ENCODE measurements around the gene MXI1.
A peak's percentile ranks its signal among the peaks of the same experiment; 100 is the strongest.

The MXI1 gene

GRCh38 chr10:110277591-110277990 lies 70.2 kb downstream of the MXI1 start:
- no peaks in the 10 kb centered on the region for H3K9me3 ChIP-seq (ENCODE audit: low read depth, low read length)
- TF ChIP-seq POLR2AphosphoS5 (IDR thresholded peaks at IDR 0.05; ENCODE audit: borderline replicate concordance, low read depth, low read length) (no peak), EZH2 (IDR thresholded peaks at IDR 0.05) (no peak), FOXP2 (optimal IDR thresholded peaks at IDR 0.05; ENCODE audit: control extremely low read depth, extremely low read length, insufficient read depth) (no peak)

GRCh38 chr10:110278562-110279406 lies 71.4 kb downstream of the MXI1 start:
- H3K36me3 ChIP-seq (ENCODE audit: insufficient read depth, low read length): no peaks in the 10 kb centered on the region
- no peak for DNase-seq (ENCODE audit: low read depth, low spot score)
- no peak for TF ChIP-seq POLR2AphosphoS5 (IDR thresholded peaks at IDR 0.05; ENCODE audit: borderline replicate concordance, low read depth, low read length)
- TF ChIP-seq EZH2 (IDR thresholded peaks at IDR 0.05): no peak
- no peak for TF ChIP-seq FOXP2 (optimal IDR thresholded peaks at IDR 0.05; ENCODE audit: control extremely low read depth, extremely low read length, insufficient read depth)
- no peaks in the 10 kb centered on the region for H3K9me3 ChIP-seq (ENCODE audit: low read depth, low read length)
- H3K27ac ChIP-seq: no peak overlapping the region
- H3K9ac ChIP-seq (ENCODE audit: insufficient read length): no peak overlapping the region
- H3K4me3 ChIP-seq: no peak overlapping the region

More at GRCh38 chr10:110277591-110277990, 70.2 kb downstream of the MXI1 start:
- Histone ChIP-seq H3K36me3 (ENCODE audit: insufficient read depth, low read length) (no peaks in the 10 kb centered on the region), H3K4me3 (no peak overlapping the region), H3K27ac (no peak overlapping the region), H3K9ac (ENCODE audit: insufficient read length) (no peak overlapping the region)
- DNase-seq (ENCODE audit: low read depth, low spot score): no peak

DNA sequence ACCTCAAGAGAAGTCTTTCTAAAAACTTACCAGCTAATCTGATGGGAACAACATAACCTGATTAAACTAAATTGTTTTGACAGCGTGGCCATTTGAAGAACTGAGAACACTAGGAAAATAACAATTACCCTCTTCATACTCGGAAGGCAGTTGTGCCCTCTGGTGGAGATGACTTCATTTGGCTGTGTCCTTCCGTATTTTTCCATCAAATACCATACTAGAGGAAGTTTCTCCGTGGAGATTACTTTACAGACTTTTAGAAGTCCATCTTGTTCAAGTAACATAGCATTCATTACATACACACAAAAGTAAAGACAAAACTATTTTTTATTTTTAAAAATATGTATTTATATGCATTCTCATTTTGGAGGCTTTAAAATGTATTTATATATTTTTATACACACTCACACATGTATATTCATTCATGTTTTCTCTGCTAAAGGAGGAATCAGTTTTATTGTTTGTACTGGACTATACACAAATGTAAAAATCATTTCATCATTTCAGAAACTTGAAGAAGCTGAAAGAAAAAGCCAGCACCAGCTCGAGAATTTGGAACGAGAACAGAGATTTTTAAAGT lies 72.1 kb downstream of the MXI1 start:
- TF ChIP-seq POLR2AphosphoS5 (IDR thresholded peaks at IDR 0.05; ENCODE audit: borderline replicate concordance, low read depth, low read length) (no peak), EZH2 (IDR thresholded peaks at IDR 0.05) (no peak), FOXP2 (optimal IDR thresholded peaks at IDR 0.05; ENCODE audit: control extremely low read depth, extremely low read length, insufficient read depth) (no peak)
- H3K9me3 ChIP-seq (ENCODE audit: low read depth, low read length): no peaks in the 10 kb centered on the region
- no peaks in the 10 kb centered on the region for H3K36me3 ChIP-seq (ENCODE audit: insufficient read depth, low read length)
- H3K4me3 ChIP-seq: no peak overlapping the region
- H3K9ac ChIP-seq (ENCODE audit: insufficient read length): no peak overlapping the region
- no peak overlapping the region for H3K27ac ChIP-seq
- no peak for DNase-seq (ENCODE audit: low read depth, low spot score)

GRCh38 chr10:110284262-110284661 lies 76.9 kb downstream of the MXI1 start:
- no peak for DNase-seq (ENCODE audit: low read depth, low spot score)
- H3K4me3 ChIP-seq: peak overlapping the region; percentile 28; the same call in 1 of the 2 replicates
- H3K36me3 ChIP-seq (ENCODE audit: insufficient read depth, low read length): no peaks in the 10 kb centered on the region; the same call in 1 of the 2 replicates
- TF ChIP-seq EZH2 (IDR thresholded peaks at IDR 0.05) (no peak), FOXP2 (optimal IDR thresholded peaks at IDR 0.05; ENCODE audit: control extremely low read depth, extremely low read length, insufficient read depth) (no peak), POLR2AphosphoS5 (IDR thresholded peaks at IDR 0.05; ENCODE audit: borderline replicate concordance, low read depth, low read length) (no peak)
- no peaks in the 10 kb centered on the region for H3K9me3 ChIP-seq (ENCODE audit: low read depth, low read length)
- no peak overlapping the region for H3K9ac ChIP-seq (ENCODE audit: insufficient read length)
- peak overlapping the region; percentile 68 for H3K27ac ChIP-seq

DNA sequence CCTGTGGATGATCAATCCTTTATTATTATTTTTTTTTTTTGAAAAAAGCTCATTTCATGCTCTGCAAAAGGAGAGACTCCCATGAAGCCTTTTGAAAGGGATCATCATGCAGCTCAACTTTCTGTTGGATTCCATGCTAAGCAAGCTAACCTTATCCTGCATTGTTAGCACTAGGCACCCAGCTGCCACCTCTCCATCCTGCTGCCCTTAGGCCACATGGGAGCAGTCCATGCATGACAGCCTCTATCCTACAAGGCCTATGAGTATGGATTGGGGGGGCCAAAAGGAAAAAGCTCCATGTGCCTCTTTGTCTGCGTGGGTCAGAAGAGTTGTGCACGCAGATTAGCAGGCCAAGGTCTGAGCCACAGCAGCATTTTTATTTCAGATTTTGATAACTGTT lies 78.1 kb downstream of the MXI1 start:
- Histone ChIP-seq H3K4me3 (no peak overlapping the region), H3K36me3 (ENCODE audit: insufficient read depth, low read length) (peaks cover 6% of the 10 kb centered on the region; the same call in 1 of the 2 replicates), H3K9ac (ENCODE audit: insufficient read length) (no peak overlapping the region), H3K27ac (no peak overlapping the region), H3K9me3 (ENCODE audit: low read depth, low read length) (no peaks in the 10 kb centered on the region)
- TF ChIP-seq EZH2 (IDR thresholded peaks at IDR 0.05): no peak
- TF ChIP-seq POLR2AphosphoS5 (IDR thresholded peaks at IDR 0.05; ENCODE audit: borderline replicate concordance, low read depth, low read length): no peak
- no peak for TF ChIP-seq FOXP2 (optimal IDR thresholded peaks at IDR 0.05; ENCODE audit: control extremely low read depth, extremely low read length, insufficient read depth)
- no peak for DNase-seq (ENCODE audit: low read depth, low spot score)

DNA sequence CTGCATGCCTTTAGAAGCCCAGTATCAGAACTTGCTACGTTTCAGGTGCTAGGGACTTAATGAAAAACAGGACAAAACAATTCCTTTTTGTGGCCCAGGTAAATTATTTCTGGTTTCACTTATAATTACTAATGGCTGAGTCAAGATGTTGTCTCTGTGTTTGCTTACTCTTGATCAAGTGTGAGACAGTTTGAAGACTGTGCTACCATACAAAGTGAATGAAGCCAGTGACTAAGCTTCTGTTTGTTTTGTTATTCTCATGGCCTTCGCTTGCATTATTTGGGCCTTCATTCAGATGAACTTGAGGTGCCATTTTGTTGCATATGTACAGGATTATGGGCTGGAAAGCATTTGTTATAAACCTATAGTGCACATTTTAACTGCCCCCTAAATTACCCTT lies 79.4 kb downstream of the MXI1 start:
- Histone ChIP-seq H3K9ac (ENCODE audit: insufficient read length) (no peak overlapping the region), H3K27ac (no peak overlapping the region), H3K9me3 (ENCODE audit: low read depth, low read length) (no peaks in the 10 kb centered on the region), H3K4me3 (no peak overlapping the region), H3K36me3 (ENCODE audit: insufficient read depth, low read length) (peaks cover 16% of the 10 kb centered on the region)
- DNase-seq (ENCODE audit: low read depth, low spot score): no peak
- no peak for TF ChIP-seq EZH2 (IDR thresholded peaks at IDR 0.05)
- TF ChIP-seq POLR2AphosphoS5 (IDR thresholded peaks at IDR 0.05; ENCODE audit: borderline replicate concordance, low read depth, low read length): no peak
- no peak for TF ChIP-seq FOXP2 (optimal IDR thresholded peaks at IDR 0.05; ENCODE audit: control extremely low read depth, extremely low read length, insufficient read depth)

DNA sequence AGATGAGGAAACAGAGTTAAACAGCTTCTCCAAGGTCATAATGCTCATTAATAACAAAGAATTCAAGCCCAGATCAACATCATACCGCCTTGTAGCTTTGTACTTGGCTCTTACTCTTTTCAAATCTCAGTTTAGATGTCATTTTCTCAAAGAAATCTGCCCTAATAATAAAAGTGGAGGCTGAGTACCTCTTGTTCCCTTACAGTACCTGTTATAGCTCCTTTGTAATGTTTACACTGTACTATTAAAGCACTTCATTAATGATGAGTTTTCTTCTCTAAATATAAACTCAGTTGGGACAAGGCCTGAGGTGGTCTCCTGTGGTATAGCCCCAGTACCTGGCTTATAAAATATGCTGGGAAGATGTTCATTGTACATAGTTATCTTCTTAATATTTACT lies 89.6 kb downstream of the MXI1 start:
- H3K9me3 ChIP-seq (ENCODE audit: low read depth, low read length): no peaks in the 10 kb centered on the region
- H3K4me3 ChIP-seq: no peak overlapping the region
- DNase-seq (ENCODE audit: low read depth, low spot score): no peak
- TF ChIP-seq POLR2AphosphoS5 (IDR thresholded peaks at IDR 0.05; ENCODE audit: borderline replicate concordance, low read depth, low read length) (no peak), FOXP2 (optimal IDR thresholded peaks at IDR 0.05; ENCODE audit: control extremely low read depth, extremely low read length, insufficient read depth) (no peak), EZH2 (IDR thresholded peaks at IDR 0.05) (no peak)
- H3K36me3 ChIP-seq (ENCODE audit: insufficient read depth, low read length): peaks cover 87% of the 10 kb centered on the region
- H3K27ac ChIP-seq: no peak overlapping the region
- no peak overlapping the region for H3K9ac ChIP-seq (ENCODE audit: insufficient read length)

GRCh38 chr10:110300486-110300986 lies 93.1 kb downstream of the MXI1 start:
- peaks cover 74% of the 10 kb centered on the region for H3K36me3 ChIP-seq (ENCODE audit: insufficient read depth, low read length)
- H3K9ac ChIP-seq (ENCODE audit: insufficient read length): no peak overlapping the region
- no peak overlapping the region for H3K27ac ChIP-seq

More at GRCh38 chr10:110300486-110300986, 93.1 kb downstream of the MXI1 start:
- H3K4me3 ChIP-seq: no peak overlapping the region
- no peaks in the 10 kb centered on the region for H3K9me3 ChIP-seq (ENCODE audit: low read depth, low read length)
- TF ChIP-seq EZH2 (IDR thresholded peaks at IDR 0.05) (no peak), FOXP2 (optimal IDR thresholded peaks at IDR 0.05; ENCODE audit: control extremely low read depth, extremely low read length, insufficient read depth) (no peak), POLR2AphosphoS5 (IDR thresholded peaks at IDR 0.05; ENCODE audit: borderline replicate concordance, low read depth, low read length) (no peak)
- DNase-seq (ENCODE audit: low read depth, low spot score): no peak

All from SK-N-MC (cell line).